GM21367 (cell line): ENCODE results near the gene SCAP.
"Not testable (repeated sequence)": the region's sequence is repeated elsewhere in the genome, so short reads cannot be mapped to it uniquely, and the experiment has no call there.

ENCODE experiments used
- ATAC-seq: cut with Tn5 transposase; IDR thresholded peaks from one replicate; pipeline ENCODE4 v1.9.1; 2021; ENCODE audit not compliant: unreplicated experiment

The SCAP gene

GRCh38 chr3:47481763-47482162 lies 6.0 kb upstream of the SCAP start:
- ATAC-seq = not testable (repeated sequence)

- not testable (repeated sequence) for ATAC-seq
Observed at GRCh38 chr3:47480267-47480666, 4.5 kb upstream of the SCAP start.

GRCh38 chr3:47479826-47480160 lies 4.1 kb upstream of the SCAP start:
- ATAC-seq = no peak

GRCh38 chr3:47478022-47478421 lies 2.3 kb upstream of the SCAP start:
- ATAC-seq = no peak

GRCh38 chr3:47476644-47477199 lies 981 bp upstream of the SCAP start:
- ATAC-seq = no peak

- no peak for ATAC-seq
Observed at GRCh38 chr3:47476330-47476626, 537 bp upstream of the SCAP start.

GRCh38 chr3:47475029-47475569 lies 642 bp downstream of the SCAP start:
- no peak for ATAC-seq

GRCh38 chr3:47473391-47473790 lies 2.4 kb downstream of the SCAP start:
- no peak for ATAC-seq

GRCh38 chr3:47469616-47470015 lies 6.1 kb downstream of the SCAP start:
- ATAC-seq = no peak

- not testable (repeated sequence) for ATAC-seq
Observed at GRCh38 chr3:47468315-47468714, 7.4 kb downstream of the SCAP start.

- ATAC-seq = no peak
Observed at GRCh38 chr3:47464588-47464987, 11.2 kb downstream of the SCAP start.

- ATAC-seq = not testable (repeated sequence)
Observed at GRCh38 chr3:47459534-47460085, 16.1 kb downstream of the SCAP start.

- ATAC-seq = no peak
Observed at GRCh38 chr3:47456984-47457383, 18.8 kb downstream of the SCAP start.

GRCh38 chr3:47455806-47456452 lies 19.8 kb downstream of the SCAP start:
- no peak for ATAC-seq

- no peak for ATAC-seq
Observed at GRCh38 chr3:47452453-47453215, 23.1 kb downstream of the SCAP start.

- ATAC-seq = no peak
Observed at GRCh38 chr3:47444103-47444502, 31.6 kb downstream of the SCAP start.

- no peak for ATAC-seq
Observed at GRCh38 chr3:47443611-47443995, 32.1 kb downstream of the SCAP start.

- no peak for ATAC-seq
Observed at GRCh38 chr3:47441796-47442551, 33.8 kb downstream of the SCAP start.

- ATAC-seq = no peak
Observed at GRCh38 chr3:47440131-47440530, 35.6 kb downstream of the SCAP start.

- ATAC-seq = no peak
Observed at GRCh38 chr3:47436180-47436579, 39.6 kb downstream of the SCAP start.

GRCh38 chr3:47434849-47435248 lies 40.9 kb downstream of the SCAP start:
- ATAC-seq = no peak
